Muscle layer of colon (tissue), 2 donors: Measurements from ENCODE around the gene CAV1.
A peak's percentile ranks its signal among the peaks of the same experiment; 100 is the strongest.

Experiments
- H3K27ac ChIP-seq: one replicate; pipeline ENCODE4 v1.7.0; 2013; ENCODE audit warnings: low read depth, mild to moderate bottlenecking, low read length, moderate library complexity
- H3K27me3 ChIP-seq, 2 donors: one replicate each; pipeline ENCODE4 v1.7.0; 2013; ENCODE audit warnings: low read length in 2 of 2, mild to moderate bottlenecking in 2 of 2; ENCODE audit not compliant: insufficient read depth in 2 of 2, control insufficient read depth in 1 of 2
- H3K36me3 ChIP-seq: one replicate; pipeline ENCODE4 v1.7.0; 2013; ENCODE audit warnings: mild to moderate bottlenecking, low read length; ENCODE audit not compliant: insufficient read depth
- H3K4me1 ChIP-seq: one replicate; pipeline ENCODE4 v1.7.0; 2013; ENCODE audit warnings: mild to moderate bottlenecking, low read length; ENCODE audit not compliant: insufficient read depth
- H3K4me3 ChIP-seq, 2 donors: one replicate each; pipeline ENCODE4 v1.7.0; 2013; ENCODE audit warnings: low read length in 2 of 2, low read depth in 1 of 2, mild to moderate bottlenecking in 1 of 2, moderate library complexity in 1 of 2
- H3K9ac ChIP-seq: one replicate; pipeline ENCODE4 v1.7.0; 2013; ENCODE audit warnings: low read length
- H3K9me3 ChIP-seq: one replicate; pipeline ENCODE4 v1.7.0; 2013; ENCODE audit warnings: mild to moderate bottlenecking, low read length
- donor health status: abdominal sarcoma.
- donor health status: Adenocarcinoma of cecum.

The CAV1 gene

GRCh38 chr7:116509982-116510579 lies 14.8 kb upstream of the CAV1 start:
- Histone ChIP-seq H3K9me3 (no peaks in the 10 kb centered on the region), H3K36me3 (peaks cover 18% of the 10 kb centered on the region), H3K4me3 (no peak overlapping the region), H3K27me3 (no peaks in the 10 kb centered on the region), H3K9ac (no peak overlapping the region), H3K4me1 (peaks cover 13% of the 10 kb centered on the region), H3K27ac (no peak overlapping the region)

- Histone ChIP-seq H3K9ac (no peak overlapping the region), H3K4me1 (peaks cover 6% of the 10 kb centered on the region), H3K9me3 (no peaks in the 10 kb centered on the region), H3K4me3 (no peak overlapping the region), H3K36me3 (peaks cover 12% of the 10 kb centered on the region), H3K27me3 (no peaks in the 10 kb centered on the region), H3K27ac (no peak overlapping the region)
Measured at GRCh38 chr7:116510795-116511194, 14.0 kb upstream of the CAV1 start.

- H3K4me3 ChIP-seq = peak overlapping the region; percentile 16 to 63
- H3K9ac ChIP-seq = peak overlapping the region; percentile 18
- peaks cover 4% of the 10 kb centered on the region for H3K36me3 ChIP-seq
- peaks cover 6% of the 10 kb centered on the region for H3K4me1 ChIP-seq
- peak overlapping the region; percentile 75 for H3K27ac ChIP-seq
- no peaks in the 10 kb centered on the region for H3K9me3 ChIP-seq
- H3K27me3 ChIP-seq = no peaks in the 10 kb centered on the region
Measured at GRCh38 chr7:116511552-116512519, 13.0 kb upstream of the CAV1 start.

GRCh38 chr7:116512520-116513188 lies 12.2 kb upstream of the CAV1 start:
- Histone ChIP-seq H3K27ac (peak overlapping the region; percentile 75), H3K9ac (no peak overlapping the region), H3K36me3 (no peaks in the 10 kb centered on the region), H3K27me3 (no peaks in the 10 kb centered on the region), H3K9me3 (no peaks in the 10 kb centered on the region), H3K4me3 (peak overlapping the region in 1 of 2 donors; percentile 63), H3K4me1 (peaks cover 6% of the 10 kb centered on the region)

- Histone ChIP-seq H3K4me1 (peaks cover 6% of the 10 kb centered on the region), H3K27ac (no peak overlapping the region), H3K4me3 (no peak overlapping the region), H3K36me3 (no peaks in the 10 kb centered on the region), H3K9me3 (no peaks in the 10 kb centered on the region), H3K27me3 (no peaks in the 10 kb centered on the region), H3K9ac (no peak overlapping the region)
Measured at GRCh38 chr7:116515584-116515983, 9.3 kb upstream of the CAV1 start.

GRCh38 chr7:116516324-116516723 lies 8.5 kb upstream of the CAV1 start:
- no peak overlapping the region for H3K4me3 ChIP-seq

GRCh38 chr7:116517626-116518025 lies 7.2 kb upstream of the CAV1 start:
- H3K4me3 ChIP-seq = no peak overlapping the region
- peaks cover 4% of the 10 kb centered on the region for H3K4me1 ChIP-seq
- no peaks in the 10 kb centered on the region for H3K27me3 ChIP-seq
- no peaks in the 10 kb centered on the region for H3K36me3 ChIP-seq
- H3K9me3 ChIP-seq = no peaks in the 10 kb centered on the region
- H3K27ac ChIP-seq = no peak overlapping the region
- H3K9ac ChIP-seq = no peak overlapping the region

More at GRCh38 chr7:116516324-116516723, 8.5 kb upstream of the CAV1 start:
- Histone ChIP-seq H3K4me1 (peaks cover 6% of the 10 kb centered on the region), H3K36me3 (no peaks in the 10 kb centered on the region), H3K9me3 (no peaks in the 10 kb centered on the region), H3K9ac (no peak overlapping the region), H3K27ac (no peak overlapping the region), H3K27me3 (no peaks in the 10 kb centered on the region)

GRCh38 chr7:116518961-116519360 lies 5.9 kb upstream of the CAV1 start:
- H3K36me3 ChIP-seq = no peaks in the 10 kb centered on the region
- H3K27ac ChIP-seq = no peak overlapping the region
- no peaks in the 10 kb centered on the region for H3K4me1 ChIP-seq
- no peaks in the 10 kb centered on the region for H3K27me3 ChIP-seq
- no peak overlapping the region for H3K9ac ChIP-seq
- H3K9me3 ChIP-seq = no peaks in the 10 kb centered on the region
- no peak overlapping the region for H3K4me3 ChIP-seq

- H3K4me1 ChIP-seq = no peaks in the 10 kb centered on the region
- no peak overlapping the region for H3K9ac ChIP-seq
- H3K36me3 ChIP-seq = no peaks in the 10 kb centered on the region
- no peak overlapping the region for H3K27ac ChIP-seq
- H3K4me3 ChIP-seq = no peak overlapping the region
- H3K9me3 ChIP-seq = no peaks in the 10 kb centered on the region
- no peaks in the 10 kb centered on the region for H3K27me3 ChIP-seq
Measured at GRCh38 chr7:116521046-116521664, 3.7 kb upstream of the CAV1 start.

- Histone ChIP-seq H3K27ac (no peak overlapping the region), H3K9ac (no peak overlapping the region), H3K36me3 (no peaks in the 10 kb centered on the region), H3K4me3 (no peak overlapping the region), H3K4me1 (no peaks in the 10 kb centered on the region), H3K27me3 (no peaks in the 10 kb centered on the region), H3K9me3 (no peaks in the 10 kb centered on the region)
Measured at GRCh38 chr7:116522247-116522646, 2.6 kb upstream of the CAV1 start.

- Histone ChIP-seq H3K4me3 (peak overlapping the region in 1 of 2 donors; percentile 51), H3K27ac (peak overlapping the region; percentile 76), H3K36me3 (peaks cover 4% of the 10 kb centered on the region), H3K27me3 (no peaks in the 10 kb centered on the region), H3K9ac (peak overlapping the region; percentile 69), H3K9me3 (no peaks in the 10 kb centered on the region), H3K4me1 (peaks cover 4% of the 10 kb centered on the region)
Measured at GRCh38 chr7:116524221-116524608, 621 bp upstream of the CAV1 start.
